Measurements from ENCODE around the gene CDPF1.
"Not testable (repeated sequence)": the region's sequence is repeated elsewhere in the genome, so short reads cannot be mapped to it uniquely, and the experiment has no call there.

Gene CDPF1

DNA sequence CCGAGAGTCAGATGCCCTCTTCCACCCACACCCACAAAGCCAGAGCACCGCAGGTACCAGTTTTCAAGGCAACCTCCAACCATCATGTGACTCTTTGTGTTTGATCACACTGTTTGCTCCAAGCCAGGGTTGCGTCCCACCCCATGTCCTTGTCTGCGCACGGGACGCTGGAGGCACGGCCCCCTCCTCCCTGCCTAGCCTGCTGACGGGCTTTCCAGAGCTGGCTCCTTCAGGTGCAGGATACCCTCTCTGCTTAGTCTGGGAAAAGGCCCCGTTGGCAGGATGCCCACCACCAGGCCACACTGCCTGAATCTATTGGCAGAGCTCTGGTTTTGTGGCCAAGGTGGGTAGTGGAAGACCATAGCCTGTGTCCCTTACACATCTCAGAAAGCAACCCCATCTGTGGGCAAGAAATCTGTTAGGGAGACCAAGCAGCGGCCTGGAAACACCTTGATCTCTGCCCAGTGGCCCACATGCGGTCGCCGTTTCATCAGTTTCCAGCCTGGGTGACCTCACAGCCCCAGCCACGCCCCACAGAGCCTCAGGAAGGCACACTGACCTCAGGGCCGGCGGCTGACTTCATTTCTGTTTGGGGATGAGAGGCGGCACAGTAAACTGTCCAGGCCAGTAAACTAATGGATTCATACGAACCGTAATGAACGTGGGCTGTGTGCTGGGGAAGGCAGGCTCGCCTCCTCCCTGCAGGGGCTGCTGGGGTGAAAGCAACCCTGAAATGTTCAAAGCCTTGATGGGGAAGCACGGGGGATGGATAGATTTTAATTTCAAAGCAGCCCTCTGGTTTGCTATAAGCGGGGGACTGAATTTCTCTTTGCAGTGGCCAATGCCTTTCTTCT lies 25.8 kb downstream of the CDPF1 start:
- DNase-seq = no peak

DNA sequence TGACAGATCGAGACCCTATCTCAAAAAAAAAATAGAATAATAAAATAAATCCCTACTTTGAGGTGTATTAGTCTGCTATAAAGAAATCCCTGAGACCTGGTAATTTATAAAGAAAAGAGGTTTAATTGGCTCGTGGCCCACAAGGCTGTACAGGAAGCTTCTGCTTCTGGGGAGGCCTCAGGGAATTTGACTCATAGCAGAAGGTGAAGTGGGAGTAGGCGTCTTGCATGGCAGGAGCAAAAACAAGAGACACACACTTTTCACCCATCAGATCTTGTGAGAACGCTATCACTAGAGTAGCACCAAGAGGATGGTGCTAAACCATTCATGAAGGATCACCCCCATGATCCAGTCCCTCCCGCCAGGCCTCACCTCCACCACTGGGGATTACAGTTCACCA lies 29.2 kb downstream of the CDPF1 start:
- no peak for DNase-seq

DNA sequence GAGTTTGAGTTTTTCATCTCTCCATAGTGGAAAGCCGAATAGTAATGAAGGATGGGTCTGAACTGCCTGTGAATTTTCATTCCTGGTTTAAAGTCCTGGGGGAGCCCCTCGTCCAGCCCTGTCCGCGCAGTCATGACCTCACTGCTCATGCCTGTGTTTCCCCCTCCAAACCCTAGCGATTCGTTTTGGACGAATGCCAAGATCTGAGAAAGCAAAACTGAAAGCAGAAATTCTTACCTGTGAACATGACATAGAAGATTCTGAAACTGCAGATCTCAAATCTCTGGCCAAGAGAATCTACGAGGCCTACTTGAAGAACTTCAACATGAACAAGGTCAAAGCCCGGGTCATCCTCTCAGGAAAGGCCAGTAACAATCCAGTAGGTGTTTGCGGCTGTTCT lies 30.5 kb downstream of the CDPF1 start:
- peak; percentile 61 for DNase-seq

DNA sequence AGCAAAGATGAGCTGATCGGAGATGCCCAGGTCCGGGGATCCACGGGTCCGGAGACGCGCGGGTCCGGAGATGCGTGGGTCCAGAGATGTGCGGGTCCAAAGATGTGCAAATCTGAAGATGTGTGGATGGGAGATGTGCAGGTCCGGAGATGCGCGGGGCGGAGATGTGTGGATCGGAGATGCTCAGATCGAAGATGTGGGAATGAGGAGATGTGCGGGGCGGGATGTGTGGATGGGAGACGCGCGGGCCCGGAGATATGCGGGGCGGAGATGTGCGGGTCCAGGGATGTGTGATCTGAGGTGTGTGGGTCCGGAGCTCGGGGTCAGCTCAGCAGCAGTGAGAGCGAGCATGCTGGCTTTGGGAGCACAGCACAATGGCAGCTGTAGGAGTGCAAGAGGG lies 35.5 kb downstream of the CDPF1 start:
- no peak for DNase-seq

DNA sequence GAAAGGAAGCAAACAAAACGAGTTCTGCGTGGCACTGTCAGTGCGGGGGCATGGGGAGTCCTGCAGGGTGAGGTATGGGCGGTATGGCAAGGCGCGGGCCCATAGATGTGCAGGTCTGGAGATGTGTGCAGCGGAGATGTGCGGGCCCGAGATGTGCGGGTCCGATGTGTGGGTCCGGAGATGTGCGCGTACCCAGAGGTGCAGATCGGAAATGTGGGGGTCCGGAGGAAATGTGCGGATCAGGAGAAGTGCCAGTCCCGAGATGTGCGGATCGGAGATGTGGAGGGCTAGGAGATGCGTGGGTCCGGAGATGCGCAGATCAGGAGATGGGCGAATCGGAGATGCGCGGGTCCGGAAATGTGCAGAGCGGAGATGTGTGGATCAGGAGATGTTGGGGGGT lies 35.9 kb downstream of the CDPF1 start:
- no peak for DNase-seq

DNA sequence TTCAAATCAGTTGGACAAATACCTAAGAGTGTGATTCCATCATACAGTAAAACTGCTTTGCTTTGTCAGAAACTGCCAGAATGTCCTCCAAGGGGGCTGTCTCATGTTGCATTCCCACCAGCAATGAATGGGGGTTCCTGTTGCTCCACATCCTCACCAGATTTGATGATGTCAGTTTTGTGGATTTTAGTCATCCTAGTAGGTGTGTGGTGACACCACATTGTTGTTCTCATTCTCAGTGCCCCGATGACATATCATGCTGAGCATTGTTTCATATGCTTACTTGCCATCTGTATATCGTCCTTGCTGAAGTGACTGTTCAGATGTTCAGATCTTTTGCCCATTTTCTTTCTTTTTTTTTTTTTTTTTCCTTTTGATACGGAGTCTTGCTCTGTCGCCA lies 37.0 kb downstream of the CDPF1 start:
- no peak for DNase-seq

DNA sequence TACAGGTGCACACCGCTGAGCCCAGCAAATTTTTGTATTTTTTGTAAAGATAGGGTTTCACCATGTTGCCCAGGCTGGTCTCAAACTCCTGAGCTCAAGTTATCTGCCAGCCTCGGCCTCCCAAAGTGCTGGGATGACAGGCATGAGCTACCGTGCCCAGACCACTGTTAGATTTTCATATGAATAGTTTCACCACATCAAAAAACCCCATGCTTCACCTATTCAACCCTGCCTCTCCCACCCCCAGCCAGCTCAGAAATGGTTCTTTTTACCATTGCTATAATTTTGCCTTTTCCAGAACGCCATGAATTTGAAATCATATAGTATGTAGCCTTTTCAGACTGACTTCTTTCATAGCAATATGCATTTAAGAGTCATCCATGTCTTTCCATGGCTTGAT lies 37.9 kb downstream of the CDPF1 start:
- no peak for DNase-seq

DNA sequence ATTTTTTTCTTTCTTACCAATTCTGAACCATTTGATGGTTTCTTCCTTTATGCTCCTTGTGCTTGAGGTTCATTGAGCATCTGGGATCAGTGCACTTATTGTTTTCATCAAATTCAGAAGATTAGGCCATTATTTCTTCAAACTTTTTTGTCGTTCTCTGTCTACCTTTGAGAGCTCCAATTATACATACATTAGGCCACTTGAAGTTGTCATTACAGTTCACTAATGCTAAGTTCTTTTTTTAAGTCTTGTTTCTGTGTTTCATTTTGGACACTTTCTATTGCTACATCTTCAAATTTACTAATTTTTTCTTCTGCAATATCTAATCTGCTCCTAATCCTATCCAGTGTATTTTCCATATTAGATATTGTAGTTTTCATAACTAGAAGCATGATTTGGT lies 40.8 kb downstream of the CDPF1 start:
- DNase-seq = no peak

DNA sequence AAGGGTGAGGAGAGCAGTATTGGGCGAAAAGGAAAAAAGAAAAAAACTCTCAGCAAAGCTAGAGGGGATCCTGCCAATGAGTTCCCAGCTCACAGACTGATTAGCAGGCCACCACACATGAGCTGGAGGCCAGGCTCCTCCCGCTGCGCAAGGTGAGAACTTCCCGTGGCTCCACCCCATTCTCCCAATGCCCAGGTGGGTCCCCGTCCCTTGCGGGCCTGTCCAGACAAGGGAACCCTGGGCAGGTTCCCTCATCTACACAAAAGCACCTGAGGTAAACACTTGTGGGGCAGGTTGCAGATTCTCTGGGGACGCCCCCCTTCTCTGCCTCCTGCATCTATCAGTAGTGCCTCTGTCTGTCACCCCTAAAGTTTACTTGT lies 46.5 kb downstream of the CDPF1 start:
- no peak for DNase-seq

DNA sequence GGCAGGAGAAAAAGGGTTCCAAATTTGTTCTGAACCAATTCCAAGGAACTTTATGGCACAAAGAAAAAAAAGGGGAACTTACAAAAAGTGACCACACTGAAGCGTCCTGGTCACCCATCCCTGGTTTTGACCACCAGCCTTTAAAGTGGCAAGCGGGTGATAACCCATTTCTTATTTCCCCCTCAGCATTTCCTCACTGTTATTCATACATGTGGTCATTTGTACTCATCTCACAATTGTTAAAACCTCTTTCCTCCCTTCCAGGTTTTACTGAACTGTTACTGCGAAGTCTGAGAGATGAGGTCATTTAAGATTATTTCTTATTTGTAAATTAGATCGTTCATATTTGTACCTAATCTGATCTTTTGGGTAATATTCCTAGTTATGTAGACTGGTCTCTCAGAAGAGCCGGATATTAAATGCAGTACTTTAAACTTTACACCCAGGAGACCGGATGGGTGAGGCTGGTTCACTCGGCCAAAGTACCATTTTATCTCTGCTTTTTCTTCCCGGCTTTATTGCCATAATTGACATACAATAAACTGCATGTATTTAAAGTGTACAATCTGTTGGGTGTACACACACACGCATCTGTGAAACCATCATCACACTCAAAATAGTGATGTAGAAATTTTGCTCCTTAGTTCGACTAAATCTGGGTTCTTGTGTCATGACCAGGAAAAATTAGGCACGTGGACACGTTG lies 47.0 kb downstream of the CDPF1 start:
- DNase-seq = no peak

DNA sequence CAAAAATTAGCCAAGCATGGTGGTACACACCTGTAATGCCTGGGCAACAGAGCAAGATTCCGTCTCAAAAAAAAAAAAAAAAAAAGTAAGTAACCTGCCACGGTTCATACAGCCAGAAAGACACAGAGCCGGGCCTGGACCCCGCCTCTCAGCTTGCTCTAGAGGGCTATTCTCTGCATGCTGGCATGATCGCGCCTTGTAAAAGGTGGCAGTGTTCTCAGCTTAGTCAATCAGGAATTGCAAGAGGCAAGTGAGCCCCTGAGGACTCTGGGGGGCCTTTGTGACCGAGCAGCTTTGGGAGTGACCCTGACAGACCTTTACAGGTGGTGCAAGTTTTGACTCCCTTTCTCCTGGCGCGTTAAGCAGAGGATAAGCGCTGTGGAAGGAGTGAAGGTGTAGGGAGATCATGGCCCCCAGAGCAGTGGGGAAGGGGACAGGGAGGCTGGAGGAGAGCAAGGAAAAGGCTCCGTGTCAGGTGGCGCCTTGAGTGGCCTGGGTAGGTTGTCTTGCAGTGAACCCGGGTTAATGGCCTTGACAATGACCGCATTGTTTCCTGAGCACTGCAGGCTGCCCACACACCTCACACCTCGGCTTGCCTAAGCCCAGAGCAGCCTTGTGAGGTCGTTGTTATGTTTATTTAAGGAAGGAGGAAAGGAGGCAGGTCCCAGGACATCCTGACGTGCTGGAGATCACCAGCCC lies 48.9 kb downstream of the CDPF1 start:
- no peak for DNase-seq

DNA sequence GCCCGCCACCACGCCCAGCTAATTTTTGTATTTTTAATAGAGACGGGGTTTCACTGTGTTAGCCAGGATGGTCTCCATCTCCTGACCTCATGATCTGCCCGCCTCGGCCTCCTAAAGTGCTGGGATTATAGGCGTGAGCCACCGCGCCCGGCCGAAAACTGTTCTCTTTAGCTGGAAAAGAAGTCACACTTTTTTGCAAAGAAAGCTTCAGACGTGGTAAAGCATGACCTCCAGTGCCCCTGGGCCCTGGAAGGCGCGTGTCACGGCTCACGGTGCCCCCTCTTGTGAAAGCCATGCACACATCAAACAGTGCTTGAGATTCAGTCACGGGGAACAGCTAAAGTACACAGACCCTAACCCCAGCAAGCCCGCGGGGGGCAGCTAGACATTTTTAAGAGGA lies 51.3 kb downstream of the CDPF1 start:
- DNase-seq = not testable (repeated sequence)

DNA sequence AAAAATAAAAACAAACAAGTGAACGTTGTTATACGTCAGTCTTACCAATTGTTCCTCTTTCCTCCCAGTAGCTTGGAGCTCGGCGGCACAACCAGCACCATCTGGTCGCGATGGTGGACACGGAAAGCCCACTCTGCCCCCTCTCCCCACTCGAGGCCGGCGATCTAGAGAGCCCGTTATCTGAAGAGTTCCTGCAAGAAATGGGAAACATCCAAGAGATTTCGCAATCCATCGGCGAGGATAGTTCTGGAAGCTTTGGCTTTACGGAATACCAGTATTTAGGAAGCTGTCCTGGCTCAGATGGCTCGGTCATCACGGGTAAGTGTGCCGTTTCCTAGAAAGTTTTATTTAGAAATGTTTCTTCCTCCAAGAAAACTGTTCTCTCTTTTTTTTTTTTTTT lies 51.8 kb downstream of the CDPF1 start:
- no peak for DNase-seq

DNA sequence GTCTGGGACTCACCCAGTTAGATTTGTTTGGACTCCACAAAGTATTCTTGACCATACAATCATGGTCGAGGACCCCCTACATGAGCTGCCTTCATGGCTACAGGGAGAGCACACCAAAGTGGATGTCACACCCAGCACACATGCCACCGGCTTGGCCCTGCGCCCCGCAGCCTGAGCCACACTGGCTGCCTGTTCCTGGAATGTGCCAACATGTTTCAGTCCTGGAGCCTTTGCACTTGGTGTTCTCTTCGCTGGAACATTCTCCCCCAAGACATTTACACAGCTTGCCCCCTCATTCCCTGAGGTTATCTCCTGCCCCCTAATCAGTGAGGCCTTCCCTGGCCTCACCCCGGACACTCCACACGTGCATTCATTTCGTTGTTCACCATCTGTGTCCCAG lies 53.8 kb downstream of the CDPF1 start:
- DNase-seq = no peak

DNA sequence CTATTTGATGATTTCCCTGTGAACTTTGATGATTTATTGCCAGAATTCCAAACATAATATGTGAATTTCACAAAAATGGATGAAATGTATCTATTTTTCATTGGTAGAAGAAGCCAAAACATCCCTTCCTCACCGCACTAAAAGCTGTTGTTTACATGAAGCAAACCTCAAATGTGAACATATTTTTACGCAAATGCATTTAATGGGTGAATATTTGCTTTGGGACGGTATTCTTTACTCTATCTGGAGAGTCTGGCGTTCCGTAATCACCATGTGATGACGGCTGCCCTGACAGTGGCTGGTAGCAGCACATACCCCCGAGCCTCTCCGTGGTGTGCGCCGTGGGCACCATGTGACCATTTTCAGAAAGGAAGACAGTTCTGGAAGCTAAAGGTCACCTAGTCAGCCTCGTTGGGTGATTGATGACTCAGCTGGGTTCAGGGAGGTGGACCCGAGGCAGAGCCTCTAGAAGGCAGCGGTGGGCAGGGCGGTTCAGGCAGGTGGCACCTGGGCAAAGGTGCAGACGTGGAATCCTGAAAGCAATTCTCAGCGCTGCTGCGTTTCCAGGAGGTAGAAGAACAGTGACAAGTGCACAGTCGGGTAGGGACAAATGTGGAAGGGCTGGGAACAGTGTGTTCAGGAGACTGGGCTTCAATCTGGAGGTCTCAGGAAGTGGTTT lies 54.5 kb downstream of the CDPF1 start:
- DNase-seq = no peak

All from NCI-H345 (cell line).